NCI-H1048 (cell line): ENCODE measurements around the gene ROCK2.
"Not testable (repeated sequence)": the region's sequence is repeated elsewhere in the genome, so short reads cannot be mapped to it uniquely, and the experiment has no call there.

ENCODE experiments used
- DNase-seq: peaks from one replicate; lab custom pipeline; 2025; lab: John Stamatoyannopoulos, UW

The ROCK2 gene

DNA sequence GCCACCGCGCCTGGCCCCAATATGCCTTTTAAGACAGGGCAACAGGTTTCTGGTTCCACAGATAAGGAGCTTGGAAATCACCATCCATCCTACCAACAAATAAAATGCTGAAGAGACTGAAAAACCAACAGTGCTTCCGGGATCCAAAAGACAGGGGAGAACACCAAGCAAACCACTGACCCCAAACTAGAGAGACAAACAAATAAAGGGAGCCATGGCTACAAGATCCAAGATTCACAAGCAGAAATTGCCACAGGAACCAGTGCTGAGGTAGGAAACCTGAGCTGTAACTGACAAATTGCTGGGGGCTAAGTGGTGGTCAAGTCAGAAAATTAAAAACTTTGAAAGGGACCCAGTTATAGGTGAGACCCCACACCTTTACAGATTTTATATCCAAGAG lies 76.5 kb downstream of the ROCK2 start:
- DNase-seq: no peak

DNA sequence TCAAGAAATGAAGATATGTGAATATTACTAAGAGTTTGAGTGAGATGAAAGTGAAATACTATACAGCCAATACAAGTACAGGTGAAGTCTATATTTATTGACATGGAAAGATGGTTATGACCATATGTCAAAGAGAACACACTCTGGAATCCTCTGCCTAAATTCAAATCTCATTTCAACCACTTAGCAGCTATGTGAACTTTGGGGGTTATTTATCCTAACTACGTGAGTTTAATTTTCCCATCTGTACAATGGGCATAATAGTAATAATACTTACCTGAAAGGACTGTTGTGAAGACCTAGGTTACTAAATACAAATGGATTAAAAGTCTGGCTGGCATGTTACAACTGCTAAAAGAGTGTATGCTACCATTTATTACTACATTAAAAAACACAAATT lies 79.6 kb downstream of the ROCK2 start:
- no peak for DNase-seq

DNA sequence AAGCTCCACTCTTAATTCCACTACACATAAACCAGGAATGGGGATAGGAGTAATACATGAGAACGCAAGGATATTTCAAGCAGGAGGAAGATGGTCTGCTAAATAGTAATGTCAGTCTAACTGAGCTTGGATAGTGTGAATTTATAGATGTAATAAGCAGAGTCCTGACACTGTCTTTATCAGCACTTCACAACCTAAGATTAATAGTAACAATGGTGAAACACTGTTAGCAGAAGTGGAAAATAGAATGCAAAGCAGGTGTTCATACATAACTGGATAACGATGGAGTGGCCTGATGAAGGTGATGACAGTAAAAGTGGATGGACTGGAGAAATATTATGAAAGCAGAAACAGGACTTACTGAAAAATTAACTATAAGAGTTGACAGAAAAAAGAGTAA lies 80.4 kb downstream of the ROCK2 start:
- no peak for DNase-seq

DNA sequence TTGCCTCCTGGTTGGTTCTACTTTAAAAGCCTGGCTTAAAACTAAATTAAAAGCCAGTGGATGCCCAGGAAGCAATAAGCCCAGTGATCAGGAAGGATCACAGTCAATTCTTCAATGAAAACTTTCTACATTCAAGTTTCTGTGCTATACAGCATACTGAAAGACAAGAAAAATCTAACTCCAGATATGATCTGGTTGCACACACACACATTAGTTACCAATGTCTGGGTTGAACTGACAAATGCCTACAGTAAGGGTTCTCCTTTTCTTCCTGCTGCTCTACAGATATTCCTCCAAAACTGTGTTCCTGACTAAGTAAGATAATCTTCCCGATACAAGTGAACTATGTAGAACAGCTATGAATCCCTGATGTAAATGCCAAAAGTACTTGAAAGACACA lies 81.3 kb downstream of the ROCK2 start:
- no peak for DNase-seq

DNA sequence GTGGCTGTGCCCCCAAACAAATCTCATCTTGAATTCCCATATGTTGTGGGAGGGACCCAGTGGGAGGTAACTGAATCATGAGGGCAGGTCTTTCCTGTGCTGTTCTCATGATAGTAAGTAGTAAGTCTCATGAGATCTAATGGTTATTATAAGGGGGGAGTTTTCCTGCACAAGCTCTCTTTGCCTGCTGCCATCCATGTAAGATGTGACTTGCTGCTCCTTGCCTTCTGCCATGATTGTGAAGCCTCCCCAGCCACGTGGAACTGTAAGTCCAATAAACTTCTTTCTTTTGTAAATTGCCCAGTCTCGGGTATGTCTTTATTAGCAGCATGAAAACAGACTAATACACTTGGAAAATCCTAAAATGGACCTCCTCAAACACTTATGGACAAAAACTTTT lies 82.0 kb downstream of the ROCK2 start:
- DNase-seq: not testable (repeated sequence)

DNA sequence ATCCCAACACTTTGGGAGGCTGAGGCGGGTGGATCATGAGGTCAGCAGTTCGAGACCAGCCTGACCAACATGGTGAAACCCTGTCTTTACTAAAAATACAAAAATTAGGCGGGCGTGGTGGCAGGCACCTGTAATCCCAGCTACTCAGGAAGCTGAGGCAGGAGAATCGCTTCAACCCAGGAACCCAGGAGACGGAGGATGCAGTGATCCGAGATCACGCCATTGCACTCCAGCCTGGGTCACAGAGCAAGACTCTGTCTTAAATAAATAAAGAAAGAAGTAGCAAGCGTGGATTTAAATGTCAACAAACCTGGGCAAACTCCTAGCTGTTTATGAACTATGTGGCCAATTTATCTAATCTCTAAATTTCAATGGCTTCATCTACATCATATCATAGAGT lies 82.9 kb downstream of the ROCK2 start:
- DNase-seq: not testable (repeated sequence)

DNA sequence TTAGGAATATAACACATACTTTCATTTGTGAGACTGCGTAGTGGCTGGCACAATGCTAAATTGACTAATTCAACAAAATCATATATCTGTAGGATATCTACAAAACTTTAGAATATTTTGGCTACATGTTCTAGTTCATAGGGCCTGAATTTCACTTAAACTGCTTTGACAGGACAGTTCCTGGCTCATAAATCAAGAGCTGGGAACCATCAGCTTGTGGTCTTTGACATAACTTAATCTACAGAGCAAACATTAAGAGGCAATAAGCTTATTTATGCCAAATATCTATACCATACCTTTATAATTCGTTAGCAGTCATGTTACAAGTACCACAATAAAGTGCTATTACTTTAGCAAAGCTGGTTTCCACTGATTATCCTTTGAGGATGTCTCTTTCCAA lies 83.5 kb downstream of the ROCK2 start:
- no peak for DNase-seq

DNA sequence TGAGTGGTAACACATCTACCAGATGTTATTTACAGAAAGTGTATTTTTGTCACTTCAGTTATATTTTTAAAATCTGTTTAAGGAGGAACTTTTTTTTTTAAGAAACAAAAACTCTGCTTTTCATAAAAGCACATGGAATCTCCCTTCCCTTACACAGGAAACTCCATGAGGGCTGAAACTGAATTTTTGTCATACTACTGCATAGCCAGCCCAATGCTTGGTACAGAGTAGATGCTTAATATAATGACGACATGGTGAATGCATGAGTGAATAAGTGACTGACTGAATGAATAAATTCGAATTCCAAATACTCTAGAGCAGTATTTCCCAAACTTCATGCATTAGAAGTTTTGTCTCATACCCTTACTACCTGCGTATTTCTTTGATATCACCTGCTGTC lies 86.5 kb downstream of the ROCK2 start:
- DNase-seq: no peak

DNA sequence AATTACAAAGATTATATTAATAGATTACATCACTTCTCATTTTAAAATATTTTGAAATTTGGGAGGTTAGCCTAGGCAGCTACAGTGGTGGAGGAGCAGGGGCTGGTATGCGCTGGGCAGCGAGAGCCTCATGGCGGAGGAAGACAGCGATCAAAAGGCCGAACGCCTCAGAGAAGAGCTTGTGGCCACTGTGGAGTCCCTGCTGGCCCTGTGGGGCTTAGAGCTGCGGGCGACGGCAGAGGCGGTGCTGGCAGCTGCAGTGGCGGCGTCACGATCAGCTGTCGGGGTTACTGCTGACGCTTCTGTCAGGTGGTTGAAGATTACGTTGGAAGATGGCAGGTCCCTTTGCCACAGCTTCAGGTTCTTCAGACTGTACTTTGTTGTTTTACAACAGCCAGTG lies 87.4 kb downstream of the ROCK2 start:
- no peak for DNase-seq

DNA sequence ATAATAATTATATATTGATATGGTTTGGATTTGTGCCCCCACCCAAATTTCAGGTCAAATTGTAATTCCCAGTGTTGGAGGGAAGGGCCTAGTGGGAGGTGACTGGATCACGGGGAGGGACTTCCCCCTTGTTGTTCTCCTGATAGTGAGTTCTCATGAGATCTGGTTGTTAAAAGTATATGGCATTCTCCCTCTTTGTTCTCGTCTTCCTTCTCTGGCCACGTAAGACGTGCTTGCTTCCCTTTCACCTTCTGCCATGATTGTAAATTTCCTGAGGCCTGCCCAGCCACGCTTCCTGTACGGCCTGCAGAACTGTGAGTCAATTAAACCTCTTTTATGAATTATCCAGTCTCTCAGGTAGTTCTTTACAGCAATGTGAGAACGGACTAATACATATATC lies 88.3 kb downstream of the ROCK2 start:
- no peak for DNase-seq

DNA sequence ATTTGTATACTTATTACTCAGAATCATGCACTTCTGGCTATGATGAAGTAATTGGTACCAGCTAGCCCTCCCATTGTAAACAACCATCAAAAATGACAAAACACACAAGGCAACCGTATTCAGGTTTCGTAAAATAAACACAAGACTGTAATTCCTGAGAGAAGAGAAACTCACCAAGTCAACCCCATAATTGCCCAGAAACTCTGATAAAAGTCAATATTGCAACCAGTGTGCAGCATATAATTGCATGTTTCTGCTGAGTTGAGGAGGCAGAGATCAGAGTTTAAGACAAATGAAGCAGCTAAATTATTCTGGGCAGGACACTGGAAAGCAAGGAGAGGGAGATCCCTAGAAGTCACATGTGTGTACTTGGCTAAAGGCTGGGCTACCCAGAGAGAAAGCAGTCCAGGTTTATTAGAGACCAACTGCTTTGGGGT lies 90.3 kb downstream of the ROCK2 start:
- no peak for DNase-seq

DNA sequence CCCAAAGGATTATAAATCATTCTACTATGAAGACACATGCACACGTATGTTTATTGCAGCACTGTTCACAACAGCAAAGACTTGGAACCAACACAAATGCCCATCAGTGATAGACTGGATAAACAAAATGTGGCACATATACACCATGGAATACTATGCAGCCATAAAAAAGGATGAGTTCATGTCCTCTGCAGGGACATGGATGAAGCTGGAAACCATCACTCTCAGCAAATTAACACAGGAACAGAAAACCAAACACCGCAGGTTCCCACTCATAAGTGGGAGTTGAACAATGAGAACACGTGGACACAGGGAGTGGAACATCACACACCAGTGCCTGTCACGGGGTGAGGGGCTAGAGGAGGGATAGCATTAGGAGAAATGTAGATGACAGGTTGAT lies 92.0 kb downstream of the ROCK2 start:
- DNase-seq: not testable (repeated sequence)

DNA sequence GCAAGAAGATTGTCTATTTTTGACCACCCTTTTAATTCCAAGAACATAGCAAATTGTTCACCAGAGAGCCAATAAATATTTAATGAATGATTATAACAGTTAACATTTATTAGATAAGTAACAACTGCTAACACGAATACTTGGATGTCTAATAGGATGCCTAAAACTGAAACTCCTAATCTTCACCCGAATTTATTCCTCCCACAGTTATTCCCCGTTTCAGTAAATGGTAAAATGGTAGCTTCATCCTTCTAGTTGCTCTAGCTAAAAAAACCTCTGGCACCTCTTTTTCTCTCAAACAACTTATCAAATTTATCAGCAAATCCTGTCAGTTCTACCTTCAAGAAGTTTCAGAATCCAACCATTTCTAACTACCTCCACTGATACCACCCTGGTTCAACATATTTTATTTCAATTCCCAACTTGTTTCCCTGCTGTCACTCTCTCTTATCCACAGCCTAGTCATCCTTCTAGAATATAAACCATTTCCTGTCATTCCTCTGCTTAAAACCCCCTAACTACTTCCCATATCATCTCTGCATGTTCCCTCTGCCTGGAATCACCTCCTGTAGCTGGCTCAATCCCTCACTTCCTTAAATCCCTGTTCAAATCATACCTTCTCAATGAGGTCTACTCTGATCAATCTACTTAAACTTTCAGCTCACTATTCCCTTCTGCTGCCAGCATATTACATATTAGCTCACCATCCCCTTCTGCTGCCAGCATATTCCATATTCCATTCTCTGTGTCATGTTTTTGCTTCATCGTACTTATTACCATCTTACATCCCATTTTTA lies 93.8 kb downstream of the ROCK2 start:
- no peak for DNase-seq

DNA sequence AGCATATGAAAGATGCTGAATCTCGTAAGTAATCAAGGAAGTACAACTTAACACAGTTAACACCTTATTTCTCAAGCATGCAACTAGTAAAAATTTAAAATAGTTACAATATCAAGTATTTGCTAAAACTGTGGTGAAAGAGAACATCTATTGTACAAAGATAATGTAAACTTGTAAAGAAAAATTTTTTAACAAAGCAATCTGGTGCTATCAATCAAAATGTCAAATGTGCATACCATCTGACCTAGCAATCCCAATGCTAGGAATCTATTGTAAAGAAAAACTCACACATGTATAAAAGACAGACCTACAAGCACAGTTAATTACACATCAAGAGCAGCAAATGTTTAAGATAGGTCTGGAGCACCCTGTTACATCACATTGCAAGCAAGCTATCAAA lies 99.1 kb downstream of the ROCK2 start:
- no peak for DNase-seq

DNA sequence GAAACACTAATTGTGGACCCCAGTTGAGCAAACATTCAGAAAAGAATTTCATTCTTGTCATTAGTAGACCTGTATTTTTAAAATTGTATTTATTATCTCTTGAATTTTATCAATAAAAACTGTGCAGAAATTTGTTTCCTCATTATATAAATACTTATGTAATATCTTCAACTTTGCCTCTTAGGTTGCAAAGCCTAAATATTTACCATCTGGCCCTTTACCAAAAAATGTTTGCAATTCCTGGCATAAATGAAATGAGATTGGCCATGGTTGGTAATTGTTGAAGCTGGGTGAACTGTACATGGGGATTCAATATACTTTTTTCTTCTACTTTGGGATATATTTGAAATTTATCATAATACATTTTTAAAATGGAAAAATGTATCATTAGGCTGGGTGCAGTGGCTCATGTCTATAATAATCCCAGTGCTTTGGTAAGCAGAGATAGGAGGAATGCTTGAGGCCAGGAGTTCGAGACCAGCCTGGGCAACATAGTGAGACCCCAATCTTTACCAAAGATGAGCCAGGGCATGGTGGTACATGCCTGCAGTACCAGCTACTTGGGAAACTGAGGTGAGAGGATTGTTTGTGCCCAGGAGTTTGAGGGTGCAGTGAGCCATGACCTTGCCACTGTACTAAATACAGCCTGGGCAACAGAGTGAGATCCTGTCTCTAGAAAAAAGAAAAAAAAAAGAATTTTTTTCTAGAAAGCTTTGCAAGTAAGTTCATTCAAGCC lies 100.2 kb downstream of the ROCK2 start:
- no peak for DNase-seq

DNA sequence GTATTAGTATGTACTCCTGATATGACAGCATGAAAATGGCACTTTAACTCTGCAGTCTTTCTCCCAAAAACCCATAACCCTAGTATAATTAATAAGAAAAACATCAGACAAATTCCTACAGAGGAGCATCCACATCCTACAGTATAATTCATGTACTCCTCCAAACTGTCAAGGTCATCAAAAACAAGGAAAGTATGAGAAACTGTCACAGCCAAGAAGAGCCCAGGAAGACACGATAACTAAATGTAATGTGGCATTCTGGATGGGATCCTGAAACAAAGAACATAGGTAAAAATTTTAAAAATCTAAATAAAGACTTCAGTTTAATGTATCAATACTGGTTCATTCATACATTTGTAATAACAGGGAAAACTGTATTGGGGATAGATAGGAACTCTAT lies 100.9 kb downstream of the ROCK2 start:
- no peak for DNase-seq

DNA sequence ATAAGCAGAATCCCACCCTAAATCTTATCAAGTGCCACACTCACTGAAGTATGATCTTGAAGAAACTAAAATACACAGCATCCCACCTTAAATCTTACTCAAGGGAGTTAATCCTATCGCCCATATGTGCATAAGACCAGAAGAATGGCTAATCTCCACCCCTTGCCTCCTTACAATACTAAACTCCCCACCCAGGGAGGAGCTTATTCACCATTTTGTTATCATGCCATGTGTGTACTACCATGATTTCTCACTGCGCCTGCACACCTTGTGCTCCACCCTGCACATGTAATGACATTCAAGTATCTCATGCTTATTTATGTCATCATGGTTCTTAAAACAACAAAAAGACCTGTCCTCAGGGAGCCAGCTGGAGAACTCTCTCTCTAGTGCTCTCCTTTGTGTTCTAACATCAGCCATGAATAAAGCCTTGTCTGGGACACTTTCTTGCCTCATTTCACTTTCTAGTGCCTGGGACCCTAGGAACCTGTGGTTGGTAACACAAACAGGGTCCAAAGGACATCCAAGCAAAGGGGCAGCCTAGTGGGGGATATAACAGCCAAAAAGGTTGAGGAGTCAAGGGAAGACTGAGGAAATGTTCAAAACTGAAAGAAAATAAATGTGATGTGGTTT lies 101.8 kb downstream of the ROCK2 start:
- DNase-seq: no peak

DNA sequence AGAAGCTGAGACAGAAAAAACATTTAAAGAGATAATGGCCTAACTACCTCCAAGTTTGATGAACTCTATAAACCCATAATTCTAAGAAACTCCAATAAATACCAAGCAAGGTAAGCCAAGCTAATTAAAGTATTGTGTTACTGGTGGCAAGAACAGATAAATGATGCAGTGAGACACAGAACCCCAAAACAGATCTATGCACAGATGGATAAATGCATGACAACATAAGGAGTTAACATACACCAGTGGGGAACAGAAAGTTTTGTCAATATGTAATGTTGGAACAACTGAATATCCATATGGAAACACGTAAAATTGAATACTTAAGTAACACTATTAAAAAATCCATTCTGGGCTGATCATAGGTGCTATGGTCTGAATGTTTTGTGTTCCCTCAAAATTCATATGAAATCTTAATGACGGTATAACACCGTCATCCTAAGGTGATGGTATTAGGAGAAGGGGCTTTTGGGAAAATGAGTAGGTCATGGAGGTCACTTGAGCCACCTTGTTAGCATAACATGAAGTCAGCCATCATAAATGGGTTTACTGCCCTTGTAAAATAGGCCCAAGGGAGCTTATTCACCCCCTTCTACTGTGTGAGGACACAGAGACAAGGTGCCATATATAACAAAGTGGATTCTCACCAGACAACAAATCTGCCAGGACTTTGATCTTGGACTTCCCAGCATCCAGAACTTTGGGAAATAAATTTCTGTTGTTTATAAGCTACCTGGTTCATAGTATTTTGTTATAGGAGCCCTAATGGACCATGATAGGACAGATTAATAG lies 102.8 kb downstream of the ROCK2 start:
- DNase-seq: no peak

DNA sequence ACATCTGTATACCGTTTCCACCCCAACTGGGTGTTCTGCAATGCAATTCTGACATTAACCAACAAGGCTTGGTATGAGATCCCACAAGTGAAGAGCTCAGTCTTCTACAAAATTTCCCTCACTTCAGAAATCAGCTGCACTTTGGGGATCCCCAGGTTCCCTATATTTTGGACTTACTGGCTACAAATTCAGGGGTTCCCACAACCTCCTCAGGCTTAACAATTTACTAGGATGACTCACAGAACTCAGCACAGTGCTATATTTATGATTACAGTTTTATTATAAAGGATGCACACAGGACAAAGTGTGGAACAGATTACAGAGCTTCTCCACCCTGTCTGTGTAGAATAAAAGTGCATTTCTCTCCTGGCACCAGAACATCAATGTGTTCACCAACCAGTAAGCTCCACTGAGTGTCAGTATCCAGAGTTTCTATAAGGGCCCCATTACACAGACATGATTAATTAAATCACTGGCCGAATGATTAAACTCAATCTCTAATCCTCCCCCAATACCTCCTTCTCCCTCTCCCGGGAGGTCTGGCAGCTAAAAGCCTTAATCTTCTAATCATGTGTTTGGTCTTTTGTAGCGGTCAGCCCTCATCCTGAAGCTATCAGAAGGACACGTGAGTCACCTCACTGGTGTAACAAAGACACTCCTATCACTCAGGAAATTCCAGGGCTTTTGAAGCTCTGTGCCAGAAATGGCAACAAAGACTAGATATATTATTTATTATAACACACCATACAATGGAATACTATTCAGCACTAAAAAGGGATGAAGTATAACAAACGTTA lies 104.6 kb downstream of the ROCK2 start:
- DNase-seq: no peak

DNA sequence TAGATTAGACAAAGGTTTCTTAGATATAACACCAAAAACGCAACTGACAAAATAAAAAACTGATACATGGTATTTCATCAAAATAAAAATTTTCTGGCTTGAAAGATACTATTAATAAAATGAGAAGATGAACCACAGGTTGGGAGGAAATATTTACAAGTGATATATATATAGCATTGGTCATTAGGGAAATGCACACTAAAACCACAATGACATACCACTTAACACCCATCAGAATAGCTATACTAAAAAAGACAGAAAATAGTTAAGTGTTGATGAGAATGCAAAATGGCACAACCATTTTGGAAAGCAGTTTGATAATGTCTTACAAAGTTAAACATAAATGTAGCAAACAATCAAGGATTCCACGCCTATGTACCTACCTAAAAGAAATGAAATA lies 105.3 kb downstream of the ROCK2 start:
- DNase-seq: no peak

DNA sequence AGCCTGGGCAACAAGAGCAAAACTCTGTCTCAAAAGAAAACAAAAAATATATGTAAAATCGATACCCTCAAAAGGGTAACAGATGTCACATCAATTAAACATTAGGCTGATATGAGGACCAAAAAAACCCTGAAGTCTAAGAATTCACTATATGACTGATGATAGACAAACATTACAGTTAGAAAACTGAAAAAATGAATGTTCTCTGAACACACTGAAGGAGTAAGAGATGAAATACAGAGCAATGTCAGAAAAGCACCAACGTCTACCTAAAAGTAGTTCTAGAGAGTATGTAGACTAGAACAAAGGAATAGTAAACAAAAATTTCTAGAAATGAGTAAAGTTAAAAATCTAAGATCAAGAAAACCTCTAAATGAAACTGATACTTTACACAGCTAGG lies 107.3 kb downstream of the ROCK2 start:
- DNase-seq: no peak

DNA sequence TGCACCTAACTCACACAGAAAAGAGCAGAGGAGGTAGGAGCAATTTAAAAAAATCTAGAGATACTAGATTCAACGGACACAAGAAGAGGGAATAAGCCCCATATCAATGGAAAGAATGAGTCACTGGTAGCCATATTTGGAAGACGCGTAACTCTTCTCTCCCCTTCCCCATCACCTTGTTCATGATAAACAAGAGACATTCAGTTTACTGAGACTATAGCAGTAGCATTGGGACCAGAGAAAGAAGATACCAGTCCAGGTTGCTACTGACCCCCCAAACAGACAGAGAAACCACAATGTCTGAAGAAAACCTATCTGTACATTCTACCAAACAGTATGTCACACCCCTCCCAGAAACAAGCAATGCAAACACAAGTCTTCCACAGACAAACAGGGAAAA lies 108.1 kb downstream of the ROCK2 start:
- DNase-seq: no peak
